HG03159 (cell line): ENCODE results near the gene CCDC122.

Experiments
- ATAC-seq: cut with Tn5 transposase; IDR thresholded peaks from one replicate; pipeline ENCODE4 v1.9.1; 2021; ENCODE audit warnings: mild to moderate bottlenecking, moderate library complexity; ENCODE audit not compliant: unreplicated experiment

CCDC122 gene

DNA sequence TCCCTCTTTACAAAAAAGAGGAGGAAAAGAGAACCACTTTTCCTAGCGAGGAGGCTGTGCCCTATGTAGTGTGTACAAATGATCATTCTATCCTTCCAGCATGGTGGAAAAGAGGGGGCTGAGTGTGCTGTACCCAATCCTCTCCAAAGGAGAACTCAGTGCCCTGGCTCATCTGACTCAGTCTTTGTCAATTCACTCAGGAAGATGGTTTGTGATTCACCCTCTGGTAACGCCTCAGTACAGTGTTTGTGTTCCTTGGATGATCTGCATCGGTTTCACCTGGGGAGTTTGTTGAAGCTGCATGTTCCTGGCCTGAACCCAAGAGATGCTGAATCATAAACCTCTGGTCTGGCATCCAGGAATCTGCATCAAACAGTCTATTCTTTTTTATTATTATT is 74.5 kb downstream of the CCDC122 start:
- no peak for ATAC-seq

DNA sequence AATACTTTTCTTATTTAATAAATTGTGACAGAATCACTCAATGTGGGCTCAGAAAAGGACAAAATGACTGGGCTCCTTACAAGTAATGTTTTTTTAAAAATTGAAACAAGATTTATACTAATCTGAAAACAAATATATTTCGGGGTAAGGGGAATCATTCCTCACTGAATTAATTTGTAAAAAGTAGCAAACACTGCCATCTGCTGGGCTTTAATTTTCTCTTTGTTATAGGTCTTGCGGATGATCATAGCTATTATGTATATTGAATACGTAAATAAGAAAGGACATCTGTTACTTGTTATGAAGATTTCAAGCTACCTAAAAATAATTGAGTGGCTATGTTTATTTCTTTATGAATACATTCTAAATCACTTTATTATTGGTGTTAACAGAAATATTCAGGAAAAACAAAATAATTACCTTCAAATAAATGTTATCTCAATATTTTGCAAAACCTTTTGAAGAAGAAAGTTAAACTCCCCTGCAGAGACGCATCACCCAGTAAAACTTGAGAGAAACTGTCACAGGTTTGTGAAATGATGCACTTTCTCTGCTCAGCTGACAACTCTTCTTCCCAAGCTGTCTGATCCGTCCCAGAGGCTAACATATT is 75.0 kb downstream of the CCDC122 start:
- ATAC-seq, result no peak

DNA sequence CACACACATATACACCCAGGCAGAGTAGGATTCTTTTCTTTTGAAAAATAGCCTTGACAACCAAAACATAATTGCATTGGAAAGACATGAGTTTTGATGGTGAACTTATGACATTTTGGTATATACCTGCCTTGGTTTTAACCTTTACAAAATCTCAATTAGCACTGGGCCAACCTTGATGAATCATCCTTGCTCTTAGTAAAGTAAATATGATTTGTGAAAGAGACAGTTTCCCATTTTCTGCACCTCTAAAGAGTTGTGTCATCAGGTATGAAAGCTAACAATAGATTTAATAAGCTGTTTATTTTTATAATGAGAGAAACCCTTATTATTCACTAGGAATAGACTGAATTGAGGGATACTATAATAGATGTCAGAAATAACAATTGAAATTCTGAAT is 77.0 kb downstream of the CCDC122 start:
- ATAC-seq, result no peak

DNA sequence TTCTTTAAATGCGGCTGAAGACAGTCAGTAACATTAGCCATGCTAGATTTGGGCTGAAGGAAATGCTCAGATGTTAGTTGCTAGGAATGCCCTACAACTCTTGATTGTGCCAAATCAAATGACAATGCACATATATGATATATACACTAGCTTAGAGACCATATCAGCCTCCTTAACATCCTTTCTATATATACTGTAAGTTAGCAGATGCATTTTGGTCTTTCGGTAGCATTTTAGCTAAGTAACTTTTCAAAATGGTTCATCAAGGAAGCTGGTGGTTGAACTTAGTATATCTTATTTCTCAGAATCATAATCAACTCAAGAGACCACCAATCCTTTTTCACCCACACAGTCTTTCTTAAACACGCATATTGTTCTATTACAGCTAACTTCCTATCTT is 78.7 kb downstream of the CCDC122 start:
- no peak for ATAC-seq

DNA sequence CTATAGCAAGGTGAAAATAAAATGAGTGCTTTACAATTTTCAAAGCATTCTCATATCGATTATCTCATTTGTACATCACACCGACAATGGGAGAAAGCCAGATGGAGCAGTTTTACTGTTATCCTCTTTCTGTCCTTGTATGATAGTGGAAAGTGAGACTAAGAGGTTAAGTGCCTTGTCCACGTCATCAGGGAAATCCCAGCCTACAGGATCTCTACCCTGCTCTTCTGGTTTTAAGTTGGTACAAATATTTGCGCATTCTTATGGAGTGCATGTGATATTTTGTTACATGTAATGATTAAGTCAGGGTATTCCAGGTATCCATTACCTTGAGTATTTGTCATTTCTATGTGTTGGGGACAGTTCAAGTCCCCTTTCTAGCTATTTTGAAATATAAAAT is 80.3 kb downstream of the CCDC122 start:
- ATAC-seq, result no peak

DNA sequence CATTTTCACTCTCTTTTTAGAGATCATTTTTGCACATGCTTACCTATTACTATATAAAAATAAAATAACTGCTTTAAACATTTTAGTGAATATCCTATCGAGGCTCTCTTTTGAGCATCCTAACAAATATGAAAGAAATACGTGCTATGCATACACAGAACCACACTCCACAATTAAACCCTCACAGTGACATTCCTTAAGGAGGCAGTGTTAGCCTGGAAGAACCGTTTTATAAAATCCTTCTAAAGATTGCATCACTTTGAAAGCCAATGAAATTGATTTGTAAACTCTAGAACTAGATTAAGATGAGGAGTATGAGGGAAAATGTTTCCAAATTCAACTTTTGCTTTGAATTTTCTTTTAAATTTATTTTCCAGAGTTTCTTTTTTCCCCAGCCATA is 81.7 kb downstream of the CCDC122 start:
- no peak for ATAC-seq

DNA sequence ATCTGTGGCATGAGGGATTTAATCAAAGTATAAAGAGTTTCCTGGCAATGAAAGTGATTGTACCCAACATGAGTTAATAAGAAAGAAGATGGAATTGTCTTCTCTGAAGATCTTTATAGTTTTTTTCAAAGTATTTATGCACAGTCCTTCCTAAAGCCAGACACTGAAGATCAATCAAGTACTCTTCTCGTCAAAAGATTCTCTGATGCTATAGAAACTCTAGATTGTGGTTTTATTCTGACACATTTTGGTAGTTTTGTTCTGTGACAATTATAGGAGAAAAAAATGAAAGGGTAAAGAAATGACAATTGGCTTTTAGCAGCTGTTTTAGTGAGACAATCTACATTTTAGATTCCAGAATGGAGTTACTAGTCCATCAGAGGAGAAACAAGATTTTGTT is 82.4 kb downstream of the CCDC122 start:
- ATAC-seq, result no peak

DNA sequence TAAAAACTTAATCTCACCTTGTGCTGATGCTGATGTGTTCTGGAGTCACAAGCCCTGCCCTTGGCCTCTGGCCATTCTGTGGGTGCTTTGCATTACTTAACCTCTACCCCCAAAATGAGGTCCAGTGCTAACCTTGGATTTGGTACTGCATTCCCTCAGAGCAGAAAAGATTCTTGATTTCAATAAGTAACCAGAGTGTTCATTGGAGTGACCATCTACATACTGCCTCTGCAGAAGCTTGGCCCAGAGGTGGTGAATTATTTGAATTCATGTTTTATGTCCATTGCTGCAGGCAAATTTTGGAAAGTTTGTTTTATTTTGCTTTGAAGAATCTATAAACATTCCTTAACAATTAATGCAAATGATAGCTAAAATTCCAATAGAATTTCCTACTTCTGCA is 85.1 kb downstream of the CCDC122 start:
- no peak for ATAC-seq

DNA sequence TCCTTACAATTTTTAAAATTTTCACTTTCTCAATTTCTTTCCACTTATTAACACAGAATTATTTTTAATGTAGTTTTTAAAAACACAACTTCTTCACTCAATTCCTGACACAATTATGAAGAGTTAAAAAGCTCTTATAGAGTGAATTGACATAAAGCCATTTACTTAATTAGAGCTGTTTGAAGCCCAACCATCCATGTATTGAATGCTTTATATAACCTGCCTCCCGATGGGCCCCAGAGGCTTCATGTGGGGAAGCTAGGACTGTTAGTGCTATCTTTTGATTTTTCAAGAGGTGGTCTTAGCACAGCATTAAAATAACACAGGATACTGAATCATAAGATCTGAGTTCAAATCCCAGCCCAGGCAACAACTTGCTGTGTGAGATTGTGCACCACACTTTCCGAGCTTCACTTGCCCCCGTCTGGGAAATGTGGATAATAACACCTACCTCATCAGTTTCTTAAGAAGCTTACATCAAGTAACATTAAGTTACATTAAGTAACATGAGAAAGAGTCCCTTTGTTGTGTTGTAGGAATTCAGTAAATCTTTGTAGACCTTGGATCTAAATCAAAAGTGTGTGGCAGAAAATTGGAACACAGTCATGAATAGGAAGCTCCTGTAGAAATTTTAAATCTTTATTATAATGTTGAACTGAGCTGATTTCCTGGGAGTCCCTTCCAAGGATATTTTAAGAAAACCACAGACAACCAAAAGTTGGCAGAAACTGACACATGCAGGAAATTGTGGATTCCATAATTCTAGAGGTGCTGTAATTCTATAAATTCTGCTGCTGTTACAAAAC is 87.3 kb downstream of the CCDC122 start:
- no peak for ATAC-seq

DNA sequence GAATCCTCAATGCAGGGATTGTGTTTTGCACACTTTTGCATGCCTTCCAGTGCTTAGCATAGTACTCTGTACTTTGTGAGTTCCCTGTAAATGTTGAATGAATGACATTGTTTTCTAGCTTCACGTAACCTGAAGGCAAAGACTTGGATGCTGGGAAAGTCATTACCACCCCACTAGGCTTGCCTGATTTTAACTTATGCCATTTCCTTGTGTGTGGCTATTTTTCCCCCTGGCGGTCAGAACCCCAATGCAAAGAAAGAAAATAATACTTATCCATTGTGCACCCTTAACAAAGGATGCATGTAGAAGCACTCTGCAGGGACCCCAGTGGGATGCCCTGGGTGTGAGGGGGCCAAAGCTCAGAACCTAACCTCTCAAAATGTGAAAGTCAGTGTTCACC is 91.5 kb downstream of the CCDC122 start:
- ATAC-seq, result no peak

DNA sequence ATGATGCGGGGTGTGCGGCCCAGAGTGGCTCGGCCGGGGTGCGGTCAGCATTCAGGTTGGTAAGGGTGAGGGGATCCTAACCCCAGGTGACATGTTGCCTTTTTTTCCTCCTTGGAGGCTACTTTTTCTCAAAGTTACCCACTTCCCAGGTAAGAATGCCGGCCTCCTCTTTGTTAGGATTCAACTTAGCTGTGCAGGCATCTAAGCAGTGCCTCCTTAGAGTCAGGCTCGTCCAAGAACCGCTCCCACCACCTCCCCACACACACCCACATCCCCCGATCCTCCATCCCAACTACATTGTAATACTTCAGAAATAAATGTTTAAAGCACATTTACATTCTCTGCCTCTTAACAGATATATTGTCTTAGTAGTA is 92.0 kb downstream of the CCDC122 start:
- no peak for ATAC-seq

DNA sequence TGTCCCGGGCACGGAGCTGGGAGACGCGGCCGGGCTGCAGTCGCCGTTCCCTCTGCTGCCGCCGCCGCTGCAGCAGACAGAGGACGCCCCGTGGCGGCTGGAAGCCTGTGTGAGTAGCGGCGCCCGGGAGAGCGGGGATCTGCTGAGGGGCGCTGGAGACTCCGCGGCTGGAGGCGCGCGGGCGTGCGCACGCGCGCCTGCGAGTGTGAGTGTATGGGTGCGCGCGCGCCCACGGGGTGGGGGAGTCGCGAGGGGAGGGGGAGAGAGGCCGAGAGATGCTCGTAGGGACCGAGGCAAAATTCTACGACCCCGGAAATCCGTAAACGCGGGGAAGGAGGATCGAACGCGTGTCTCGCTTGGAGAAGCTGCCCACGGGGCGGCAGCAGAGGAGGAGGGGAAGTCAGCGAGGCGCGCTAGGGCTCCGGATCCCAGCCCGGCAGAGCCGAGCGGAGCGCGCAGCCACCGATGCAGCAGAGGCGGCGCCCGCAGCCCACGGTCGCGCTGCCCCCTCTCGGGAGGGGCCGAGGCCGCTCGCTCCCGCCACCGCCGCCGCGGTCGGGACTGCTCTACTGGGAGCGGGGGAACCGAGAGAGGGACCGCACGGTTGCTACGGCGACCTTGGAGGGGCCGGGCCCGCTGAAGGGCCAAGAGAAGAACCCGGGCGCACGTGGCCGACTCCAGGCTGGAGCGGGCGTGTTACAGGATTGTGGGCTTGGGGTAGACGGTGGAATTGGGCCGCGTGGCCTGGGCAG is 92.6 kb downstream of the CCDC122 start, which contains the start of gene ENOX1:
ENOX1 (minus strand) TSS at position 207 of the 752 bp plus-strand sequence.
- ATAC-seq, result no peak

DNA sequence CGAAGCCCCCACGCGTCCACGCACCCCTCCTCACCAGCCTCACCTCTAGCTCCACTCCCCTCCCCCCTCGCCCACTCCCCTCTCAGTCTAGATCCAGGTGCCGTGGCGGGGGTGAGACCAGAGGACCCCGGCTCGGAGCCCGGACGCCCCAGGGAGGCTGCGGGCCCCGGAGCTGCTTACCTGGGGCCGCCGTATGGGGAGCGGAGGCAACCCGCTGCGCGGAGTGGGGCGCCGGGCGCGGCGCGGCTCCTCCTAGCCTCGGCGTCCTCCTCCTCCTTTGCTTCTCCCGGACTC is 93.1 kb downstream of the CCDC122 start:
- no peak for ATAC-seq
